ENCODE data around the gene HES2. TPM values are rescaled to one million over a fixed set of nuclear protein-coding genes. Genes with fewer than 3 reads are reported as not detected.

The HES2 gene
- total and polyA plus RNA-seq, 4 donors = 0.10 TPM; not detected in 3

DNA sequence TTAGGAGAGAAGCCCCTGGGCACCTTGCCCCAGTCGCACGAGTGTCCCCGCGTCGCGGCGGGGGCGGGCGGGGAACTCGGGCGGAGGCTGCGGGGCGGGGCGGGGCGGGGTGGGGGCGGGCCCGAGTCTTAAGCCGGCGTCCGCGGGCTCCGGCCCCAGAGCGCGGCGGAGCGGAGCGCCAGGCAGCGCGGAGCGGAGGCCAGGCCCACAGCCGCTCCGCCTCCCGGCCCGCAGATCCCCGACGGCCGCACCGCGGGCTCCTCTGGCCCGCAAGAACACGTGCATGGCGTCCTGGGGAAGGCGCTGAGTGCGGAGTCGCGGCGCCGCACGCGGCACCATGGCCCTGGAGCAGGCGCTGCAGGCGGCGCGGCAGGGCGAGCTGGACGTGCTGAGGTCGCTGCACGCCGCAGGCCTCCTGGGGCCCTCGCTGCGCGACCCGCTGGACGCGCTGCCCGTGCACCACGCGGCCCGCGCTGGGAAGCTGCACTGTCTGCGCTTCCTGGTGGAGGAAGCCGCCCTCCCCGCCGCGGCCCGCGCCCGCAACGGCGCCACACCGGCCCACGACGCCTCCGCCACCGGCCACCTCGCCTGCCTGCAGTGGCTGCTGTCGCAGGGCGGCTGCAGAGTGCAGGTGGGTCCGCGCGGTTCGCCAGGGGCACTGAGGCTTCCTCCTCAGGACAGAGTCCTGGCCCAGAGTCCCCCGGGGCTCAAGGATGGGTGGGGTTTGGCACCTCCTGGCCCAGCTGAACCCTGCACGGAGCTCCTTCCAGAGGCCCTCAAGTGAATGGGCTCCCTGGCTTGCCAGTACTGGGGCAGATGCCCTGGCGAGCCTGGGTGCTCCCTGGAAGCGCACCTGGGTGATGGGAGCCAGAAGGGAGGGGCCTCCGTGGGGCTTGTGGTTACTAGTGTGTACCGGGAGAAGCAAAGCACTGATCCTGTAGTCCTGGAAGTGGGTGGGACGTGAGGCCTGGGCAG lies 5.2 kb upstream of the HES2 start, which contains the start of gene ESPN:
ESPN (plus strand) TSS at position 158 of the 975 bp plus-strand sequence; CDS start at position 338, 180 bp downstream.
- Histone ChIP-seq H3K4me3 (ENCODE audit: low read depth in 1 of 3, low read length in 3 of 3) (peak within 1 kb of the TSS in 1 of 3 donors; percentile 15), H3K9me3 (ENCODE audit: control insufficient read depth in 4 of 4, low read length in 3 of 4) (no peaks in the 10 kb centered on the region), H3K27me3 (ENCODE audit: control insufficient read depth in 4 of 4, insufficient read depth in 4 of 4, low read length in 3 of 4) (peaks cover 2 to 9% (median 3%) of the 10 kb centered on the region in 4 donors), H3K27ac (ENCODE audit: low read depth in 1 of 2, low read length in 2 of 2) (no peak within 1 kb of the TSS), H3K9ac (ENCODE audit: low read depth in 1 of 2, low read length in 2 of 2) (no peak within 1 kb of the TSS), H3K4me1 (ENCODE audit: control insufficient read depth in 4 of 4, insufficient read depth in 4 of 4, low read length in 3 of 4) (peaks cover 3 to 23% (median 9%) of the 10 kb centered on the region in 4 donors), H3K36me3 (ENCODE audit: control insufficient read depth in 4 of 4, insufficient read depth in 3 of 4, low read depth in 1 of 4, low read length in 3 of 4) (no peaks in the 10 kb centered on the region)
- TF ChIP-seq JUND (IDR thresholded peaks at IDR 0.05) (no peak), TAF1 (conservative IDR thresholded peaks at IDR 0.05) (no peak), FOXA1 (IDR thresholded peaks at IDR 0.05) (no peak), RAD21 (IDR thresholded peaks at IDR 0.05) (no peak), HNF4A (conservative IDR thresholded peaks at IDR 0.05) (no peak), RXRA (IDR thresholded peaks at IDR 0.05) (no peak), NR2F2 (IDR thresholded peaks at IDR 0.05) (no peak), FOXA2 (IDR thresholded peaks at IDR 0.05) (no peak), YY1 (IDR thresholded peaks at IDR 0.05) (no peak), EGR1 (IDR thresholded peaks at IDR 0.05; ENCODE audit: low read depth in 2 of 2) (no peak), SP1 (IDR thresholded peaks at IDR 0.05) (no peak)
- TF ChIP-seq, protein P1, sequence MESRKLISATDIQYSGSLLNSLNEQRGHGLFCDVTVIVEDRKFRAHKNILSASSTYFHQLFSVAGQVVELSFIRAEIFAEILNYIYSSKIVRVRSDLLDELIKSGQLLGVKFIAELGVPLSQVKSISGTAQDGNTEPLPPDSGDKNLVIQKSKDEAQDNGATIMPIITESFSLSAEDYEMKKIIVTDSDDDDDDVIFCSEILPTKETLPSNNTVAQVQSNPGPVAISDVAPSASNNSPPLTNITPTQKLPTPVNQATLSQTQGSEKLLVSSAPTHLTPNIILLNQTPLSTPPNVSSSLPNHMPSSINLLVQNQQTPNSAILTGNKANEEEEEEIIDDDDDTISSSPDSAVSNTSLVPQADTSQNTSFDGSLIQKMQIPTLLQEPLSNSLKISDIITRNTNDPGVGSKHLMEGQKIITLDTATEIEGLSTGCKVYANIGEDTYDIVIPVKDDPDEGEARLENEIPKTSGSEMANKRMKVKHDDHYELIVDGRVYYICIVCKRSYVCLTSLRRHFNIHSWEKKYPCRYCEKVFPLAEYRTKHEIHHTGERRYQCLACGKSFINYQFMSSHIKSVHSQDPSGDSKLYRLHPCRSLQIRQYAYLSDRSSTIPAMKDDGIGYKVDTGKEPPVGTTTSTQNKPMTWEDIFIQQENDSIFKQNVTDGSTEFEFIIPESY (IDR thresholded peaks at IDR 0.05) = no peak
- TF ChIP-seq, protein P2, sequence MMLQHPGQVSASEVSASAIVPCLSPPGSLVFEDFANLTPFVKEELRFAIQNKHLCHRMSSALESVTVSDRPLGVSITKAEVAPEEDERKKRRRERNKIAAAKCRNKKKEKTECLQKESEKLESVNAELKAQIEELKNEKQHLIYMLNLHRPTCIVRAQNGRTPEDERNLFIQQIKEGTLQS (IDR thresholded peaks at IDR 0.05) = no peak
- TF ChIP-seq, protein P3, sequence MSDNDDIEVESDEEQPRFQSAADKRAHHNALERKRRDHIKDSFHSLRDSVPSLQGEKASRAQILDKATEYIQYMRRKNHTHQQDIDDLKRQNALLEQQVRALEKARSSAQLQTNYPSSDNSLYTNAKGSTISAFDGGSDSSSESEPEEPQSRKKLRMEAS (IDR thresholded peaks at IDR 0.05) = no peak
- TF ChIP-seq, protein P4, sequence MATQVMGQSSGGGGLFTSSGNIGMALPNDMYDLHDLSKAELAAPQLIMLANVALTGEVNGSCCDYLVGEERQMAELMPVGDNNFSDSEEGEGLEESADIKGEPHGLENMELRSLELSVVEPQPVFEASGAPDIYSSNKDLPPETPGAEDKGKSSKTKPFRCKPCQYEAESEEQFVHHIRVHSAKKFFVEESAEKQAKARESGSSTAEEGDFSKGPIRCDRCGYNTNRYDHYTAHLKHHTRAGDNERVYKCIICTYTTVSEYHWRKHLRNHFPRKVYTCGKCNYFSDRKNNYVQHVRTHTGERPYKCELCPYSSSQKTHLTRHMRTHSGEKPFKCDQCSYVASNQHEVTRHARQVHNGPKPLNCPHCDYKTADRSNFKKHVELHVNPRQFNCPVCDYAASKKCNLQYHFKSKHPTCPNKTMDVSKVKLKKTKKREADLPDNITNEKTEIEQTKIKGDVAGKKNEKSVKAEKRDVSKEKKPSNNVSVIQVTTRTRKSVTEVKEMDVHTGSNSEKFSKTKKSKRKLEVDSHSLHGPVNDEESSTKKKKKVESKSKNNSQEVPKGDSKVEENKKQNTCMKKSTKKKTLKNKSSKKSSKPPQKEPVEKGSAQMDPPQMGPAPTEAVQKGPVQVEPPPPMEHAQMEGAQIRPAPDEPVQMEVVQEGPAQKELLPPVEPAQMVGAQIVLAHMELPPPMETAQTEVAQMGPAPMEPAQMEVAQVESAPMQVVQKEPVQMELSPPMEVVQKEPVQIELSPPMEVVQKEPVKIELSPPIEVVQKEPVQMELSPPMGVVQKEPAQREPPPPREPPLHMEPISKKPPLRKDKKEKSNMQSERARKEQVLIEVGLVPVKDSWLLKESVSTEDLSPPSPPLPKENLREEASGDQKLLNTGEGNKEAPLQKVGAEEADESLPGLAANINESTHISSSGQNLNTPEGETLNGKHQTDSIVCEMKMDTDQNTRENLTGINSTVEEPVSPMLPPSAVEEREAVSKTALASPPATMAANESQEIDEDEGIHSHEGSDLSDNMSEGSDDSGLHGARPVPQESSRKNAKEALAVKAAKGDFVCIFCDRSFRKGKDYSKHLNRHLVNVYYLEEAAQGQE (IDR thresholded peaks at IDR 0.05) = no peak
- DNase-seq (ENCODE audit: low spot score) = no peak
- 8% methylated on average over 99 of the region's 99 CpGs for WGBS

DNA sequence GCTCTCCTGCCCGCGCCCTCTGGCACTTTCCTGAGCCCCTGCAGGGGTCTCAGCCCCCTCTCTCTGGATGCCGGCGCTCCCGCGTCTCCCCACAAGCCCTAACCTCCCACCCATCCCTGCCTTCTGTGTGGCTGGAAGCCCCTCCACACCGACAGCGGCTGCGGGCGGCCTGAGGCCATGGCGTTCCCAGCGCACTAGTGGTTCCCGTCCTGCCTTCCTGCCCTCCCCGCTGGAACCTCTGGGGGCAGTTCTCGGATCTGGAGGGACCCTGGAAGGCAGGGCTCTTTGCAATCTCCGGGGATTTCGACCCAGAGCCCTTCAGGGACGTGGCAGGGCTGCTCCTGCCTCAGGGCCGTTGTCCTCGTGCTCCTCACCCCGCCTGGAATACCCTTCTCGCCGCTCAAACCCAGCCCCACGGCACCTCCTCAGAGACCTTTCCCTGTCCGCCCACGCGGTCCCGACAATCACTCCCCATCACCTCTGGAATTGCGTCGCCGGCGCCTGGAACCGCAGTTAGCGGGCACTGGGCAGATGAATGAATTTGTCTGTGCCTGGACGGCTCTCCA lies 4.4 kb upstream of the HES2 start:
- H3K27ac ChIP-seq (ENCODE audit: low read depth in 1 of 2, low read length in 2 of 2) = no peak overlapping the region
- H3K27me3 ChIP-seq (ENCODE audit: control insufficient read depth in 4 of 4, insufficient read depth in 4 of 4, low read length in 3 of 4) = peaks cover 2 to 9% (median 3%) of the 10 kb centered on the region in 4 donors
- no peaks in the 10 kb centered on the region for H3K9me3 ChIP-seq (ENCODE audit: control insufficient read depth in 4 of 4, low read length in 3 of 4)
- DNase-seq (ENCODE audit: low spot score) = no peak
- no peaks in the 10 kb centered on the region for H3K36me3 ChIP-seq (ENCODE audit: control insufficient read depth in 4 of 4, insufficient read depth in 3 of 4, low read depth in 1 of 4, low read length in 3 of 4)
- 9% methylated on average over 35 of the region's 35 CpGs for WGBS
- H3K4me3 ChIP-seq (ENCODE audit: low read depth in 1 of 3, low read length in 3 of 3) = no peak overlapping the region
- H3K9ac ChIP-seq (ENCODE audit: low read depth in 1 of 2, low read length in 2 of 2) = no peak overlapping the region
- H3K4me1 ChIP-seq (ENCODE audit: control insufficient read depth in 4 of 4, insufficient read depth in 4 of 4, low read length in 3 of 4) = peaks cover 6 to 27% (median 14%) of the 10 kb centered on the region in 4 donors
- no peak for TF ChIP-seq JUND (IDR thresholded peaks at IDR 0.05)
- TF ChIP-seq FOXA1 (IDR thresholded peaks at IDR 0.05) = no peak
- no peak for TF ChIP-seq SP1 (IDR thresholded peaks at IDR 0.05)
- TF ChIP-seq NR2F2 (IDR thresholded peaks at IDR 0.05) = no peak
- TF ChIP-seq, protein P5, sequence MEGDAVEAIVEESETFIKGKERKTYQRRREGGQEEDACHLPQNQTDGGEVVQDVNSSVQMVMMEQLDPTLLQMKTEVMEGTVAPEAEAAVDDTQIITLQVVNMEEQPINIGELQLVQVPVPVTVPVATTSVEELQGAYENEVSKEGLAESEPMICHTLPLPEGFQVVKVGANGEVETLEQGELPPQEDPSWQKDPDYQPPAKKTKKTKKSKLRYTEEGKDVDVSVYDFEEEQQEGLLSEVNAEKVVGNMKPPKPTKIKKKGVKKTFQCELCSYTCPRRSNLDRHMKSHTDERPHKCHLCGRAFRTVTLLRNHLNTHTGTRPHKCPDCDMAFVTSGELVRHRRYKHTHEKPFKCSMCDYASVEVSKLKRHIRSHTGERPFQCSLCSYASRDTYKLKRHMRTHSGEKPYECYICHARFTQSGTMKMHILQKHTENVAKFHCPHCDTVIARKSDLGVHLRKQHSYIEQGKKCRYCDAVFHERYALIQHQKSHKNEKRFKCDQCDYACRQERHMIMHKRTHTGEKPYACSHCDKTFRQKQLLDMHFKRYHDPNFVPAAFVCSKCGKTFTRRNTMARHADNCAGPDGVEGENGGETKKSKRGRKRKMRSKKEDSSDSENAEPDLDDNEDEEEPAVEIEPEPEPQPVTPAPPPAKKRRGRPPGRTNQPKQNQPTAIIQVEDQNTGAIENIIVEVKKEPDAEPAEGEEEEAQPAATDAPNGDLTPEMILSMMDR (IDR thresholded peaks at IDR 0.05; ENCODE audit: low read depth, low read length, missing input control) = no peak
- TF ChIP-seq, protein P3 (IDR thresholded peaks at IDR 0.05) = no peak
- TF ChIP-seq, protein P2 (IDR thresholded peaks at IDR 0.05) = no peak
- TF ChIP-seq TAF1 (conservative IDR thresholded peaks at IDR 0.05) = no peak
- TF ChIP-seq, protein P4 (IDR thresholded peaks at IDR 0.05) = no peak

Measured in liver (tissue), 9 donors.